Measurements from ENCODE around the gene TARS3. TPM values are rescaled to one million over a fixed set of nuclear protein-coding genes. Genes with fewer than 3 reads are reported as not detected.

TARS3 gene
- 27.0 and 32.3 TPM in 2 replicates for total RNA-seq
- 27.0 TPM for total RNA-seq (2013)
- 8.7 and 9.7 TPM in 2 replicates for polyA plus RNA-seq
- 13.3 and 15.6 TPM in 2 replicates for polyA minus RNA-seq

DNA sequence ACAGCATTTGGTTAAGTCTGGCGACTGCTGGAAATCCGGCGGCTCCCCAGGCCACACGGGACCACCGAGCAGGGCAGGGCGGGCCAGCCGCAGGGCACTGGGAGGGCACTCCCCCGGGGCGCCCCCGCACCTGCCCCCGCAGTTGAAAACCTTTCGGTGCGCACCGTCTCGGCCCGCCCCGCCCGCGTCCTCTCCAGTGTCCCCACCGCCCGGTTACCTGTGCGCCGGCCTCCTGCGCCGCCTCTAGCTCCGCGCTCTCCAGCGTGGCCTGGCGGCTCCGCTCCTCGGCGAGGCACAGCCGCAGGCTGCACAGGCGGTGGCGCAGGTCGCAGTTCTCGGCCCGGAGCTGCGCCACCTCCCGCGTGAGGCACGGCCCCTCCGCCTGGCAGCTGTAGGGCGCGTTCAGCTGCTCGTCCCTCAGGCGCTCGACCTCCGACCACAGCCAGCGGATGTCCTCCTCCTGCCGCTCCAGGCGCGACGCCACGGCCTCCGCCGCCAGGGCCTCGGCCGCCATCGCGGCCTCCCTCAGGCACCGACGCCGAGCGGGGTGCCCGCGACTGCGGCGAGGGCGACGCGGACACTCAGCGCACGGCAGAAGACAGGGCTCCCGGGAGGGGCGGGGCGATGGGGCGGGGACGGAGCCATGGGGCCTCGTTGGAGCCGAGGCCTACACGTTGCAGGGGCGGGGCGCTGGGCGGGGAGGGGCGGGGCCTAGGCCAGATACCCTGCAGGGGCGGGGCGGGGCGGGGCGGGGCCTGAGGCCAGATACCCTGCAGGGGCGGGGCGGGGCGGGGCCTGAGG is at the start of gene TARS3:
TSS of gene TARS3 (minus strand) at position 600 of the 801 bp plus-strand sequence. CDS start at position 514, 86 bp downstream.
- Mint-ChIP-seq H3K9me3 (ENCODE audit: insufficient read depth) (no peaks in the 10 kb centered on the region), H3K27ac (peak within 1 kb of the TSS; percentile 80), H3K27me3 (no peaks in the 10 kb centered on the region), H3K4me1 (peaks cover 17% of the 10 kb centered on the region), H3K4me3 (peak within 1 kb of the TSS; percentile 82)
- peaks cover 10 to 11% of the 10 kb centered on the region in 2 donors for H3K4me1 ChIP-seq (ENCODE audit: control insufficient read depth in 2 of 2, insufficient read depth in 2 of 2, low read length in 2 of 2)
- CTCF ChIA-PET: interaction anchor here (0.8 to 1.8 kb wide), 2 partner anchors 83 to 429 kb away, joined by 3 to 7 read pairs; partner anchors contain the start of gene SNRPA1
- no peaks in the 10 kb centered on the region for H3K79me2 ChIP-seq (ENCODE audit: control insufficient read depth, insufficient read depth, low read length)
- POLR2A ChIA-PET: interaction anchor here (0.6 to 1.8 kb wide), 4 partner anchors 22 to 472 kb away, joined by 3 to 8 read pairs (median 4); partner anchors contain the start of genes CHSY1 and TM2D3
- peak within 1 kb of the TSS; percentile 86 for H3K4me2 ChIP-seq (replicated peaks; ENCODE audit: low read depth, low read length, poor library complexity, severe bottlenecking)
- H4K20me1 ChIP-seq (ENCODE audit: control insufficient read depth, insufficient read depth, low read length, poor library complexity, severe bottlenecking): peaks cover 9% of the 10 kb centered on the region
- H3K27ac ChIP-seq (ENCODE audit: low read length in 2 of 2): peak within 1 kb of the TSS; percentile 45 to 77
- TF ChIP-seq, protein P1, sequence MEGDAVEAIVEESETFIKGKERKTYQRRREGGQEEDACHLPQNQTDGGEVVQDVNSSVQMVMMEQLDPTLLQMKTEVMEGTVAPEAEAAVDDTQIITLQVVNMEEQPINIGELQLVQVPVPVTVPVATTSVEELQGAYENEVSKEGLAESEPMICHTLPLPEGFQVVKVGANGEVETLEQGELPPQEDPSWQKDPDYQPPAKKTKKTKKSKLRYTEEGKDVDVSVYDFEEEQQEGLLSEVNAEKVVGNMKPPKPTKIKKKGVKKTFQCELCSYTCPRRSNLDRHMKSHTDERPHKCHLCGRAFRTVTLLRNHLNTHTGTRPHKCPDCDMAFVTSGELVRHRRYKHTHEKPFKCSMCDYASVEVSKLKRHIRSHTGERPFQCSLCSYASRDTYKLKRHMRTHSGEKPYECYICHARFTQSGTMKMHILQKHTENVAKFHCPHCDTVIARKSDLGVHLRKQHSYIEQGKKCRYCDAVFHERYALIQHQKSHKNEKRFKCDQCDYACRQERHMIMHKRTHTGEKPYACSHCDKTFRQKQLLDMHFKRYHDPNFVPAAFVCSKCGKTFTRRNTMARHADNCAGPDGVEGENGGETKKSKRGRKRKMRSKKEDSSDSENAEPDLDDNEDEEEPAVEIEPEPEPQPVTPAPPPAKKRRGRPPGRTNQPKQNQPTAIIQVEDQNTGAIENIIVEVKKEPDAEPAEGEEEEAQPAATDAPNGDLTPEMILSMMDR (IDR thresholded peaks at IDR 0.05): no peak
- no peak for TF ChIP-seq EZH2 (IDR thresholded peaks at IDR 0.05; ENCODE audit: borderline replicate concordance, insufficient read depth, low read depth, low read length, poor library complexity, severe bottlenecking)
- H3K27me3 ChIP-seq (replicated peaks in 1 of 4; ENCODE audit: control extremely low read depth in 1 of 4, control insufficient read depth in 3 of 4, insufficient read depth in 4 of 4, low read length in 3 of 4): no peaks in the 10 kb centered on the region
- H3K9ac ChIP-seq (ENCODE audit: low read length): peak within 1 kb of the TSS; percentile 80
- peak within 1 kb of the TSS; percentile 49 to 74 (median 69) for H3K4me3 ChIP-seq (ENCODE audit: control extremely low read depth in 1 of 5, extremely low read depth in 1 of 5, insufficient read depth in 1 of 5, low read depth in 2 of 5, low read length in 4 of 5)
- WGBS (ENCODE audit: insufficient coverage): under 1% methylated on average over 85 of the region's 93 CpGs
- H3K9me3 ChIP-seq (ENCODE audit: control extremely low read depth in 1 of 3, control insufficient read depth in 2 of 3, insufficient read depth in 1 of 3, low read length in 2 of 3): peaks cover 0 to 3% (median 0%) of the 10 kb centered on the region in 3 donors
- intact Hi-C loops (cut with micrococcal nuclease): loop anchor here (1.0 to 5.0 kb wide), 4 partner anchors 72 to 1992 kb away; partner anchors contain the start of genes ASB7, LINS1, LYSMD4 and SNRPA1
- peak; percentile 96 for DNase-seq
- peaks cover 0 to 28% of the 10 kb centered on the region in 2 experiments for H3K36me3 ChIP-seq (replicated peaks in 1 of 2; ENCODE audit: control extremely low read depth in 1 of 2, control insufficient read depth in 1 of 2, extremely low read depth in 1 of 2, insufficient read depth in 2 of 2, low read length in 1 of 2)
- peak; percentile 89 for ATAC-seq (ENCODE audit: low read depth)
- peak within 1 kb of the TSS; percentile 86 for H2AFZ ChIP-seq (ENCODE audit: insufficient read depth, low read depth, low read length, poor library complexity, severe bottlenecking)
